HepG2 (cell line): ENCODE results near the gene ICAM3. TPM values are rescaled to one million over a fixed set of nuclear protein-coding genes. Genes with fewer than 3 reads are reported as not detected.
A peak's percentile ranks its signal among the peaks of the same experiment; 100 is the strongest.

ENCODE experiments used
- BRCA1 ChIP-seq: sonication (generic); formaldehyde crosslinking; IDR thresholded peaks from 2 replicates; pipeline ENCODE4 v1.4.0; 2020; ENCODE audit warnings: missing genetic modification reagents
- CHD4 ChIP-seq: fragments of 200-600 bp; sonication (generic); IDR thresholded peaks from 2 replicates; pipeline ENCODE4 v1.7.0; 2017; ENCODE audit warnings: mild to moderate bottlenecking, low read length, borderline replicate concordance
- EED ChIP-seq: sonication (generic); formaldehyde crosslinking; IDR thresholded peaks from 2 replicates; pipeline ENCODE4 v1.5.0; 2020; ENCODE audit warnings: mild to moderate bottlenecking, missing genetic modification reagents
- HNRNPL ChIP-seq: fragments of 200-400 bp; formaldehyde crosslinking; IDR thresholded peaks from 2 replicates; pipeline ENCODE4 v1.6.1; 2017; ENCODE audit warnings: mild to moderate bottlenecking, low read depth, low read length
- KDM5B ChIP-seq: sonication (generic); formaldehyde crosslinking; IDR thresholded peaks from 2 replicates; pipeline ENCODE4 v1.4.0; 2020; ENCODE audit warnings: missing genetic modification reagents, mild to moderate bottlenecking, borderline replicate concordance
- POLR2A ChIP-seq, 2 experiments: IDR thresholded peaks; 2 replicates each; pipeline ENCODE4 v1.6.1; 2011; ENCODE audit warnings: low read depth in 2 of 2, low read length in 2 of 2, mild to moderate bottlenecking in 1 of 2, moderate library complexity in 1 of 2; ENCODE audit not compliant: insufficient read depth in 1 of 2
- RBM39 ChIP-seq: fragments of 200-400 bp; formaldehyde crosslinking; IDR thresholded peaks from one replicate; pipeline ENCODE4 v1.6.1; 2018; ENCODE audit warnings: antibody characterized with exemption, mild to moderate bottlenecking, low read depth, low read length; ENCODE audit not compliant: poor library complexity, severe bottlenecking
- RFX1 ChIP-seq: fragments of 450-650 bp; IDR thresholded peaks from 2 replicates; pipeline ENCODE4 v1.6.1; 2017
- SMAD1 ChIP-seq: sonication (generic); formaldehyde crosslinking; IDR thresholded peaks from 2 replicates; pipeline ENCODE4 v1.4.0; 2020; ENCODE audit warnings: missing genetic modification reagents, low read depth, mild to moderate bottlenecking, borderline replicate concordance
- SP4 ChIP-seq: sonication (generic); formaldehyde crosslinking; IDR thresholded peaks from 2 replicates; pipeline ENCODE4 v1.8.1; 2023; ENCODE audit warnings: mild to moderate bottlenecking, missing genetic modification reagents
- TMF1 ChIP-seq: sonication (generic); formaldehyde crosslinking; IDR thresholded peaks from 2 replicates; pipeline ENCODE4 v1.8.1; 2022; ENCODE audit warnings: low read depth, missing genetic modification reagents
- TOPORS ChIP-seq: sonication (generic); formaldehyde crosslinking; IDR thresholded peaks from 2 replicates; pipeline ENCODE4 v1.8.0; 2023; ENCODE audit warnings: mild to moderate bottlenecking, missing genetic modification reagents
- ZFX ChIP-seq: sonication (generic); formaldehyde crosslinking; IDR thresholded peaks from 2 replicates; pipeline ENCODE4 v1.4.0; 2020; ENCODE audit warnings: mild to moderate bottlenecking, low read depth, missing genetic modification reagents, moderate library complexity
- ZMYM3 ChIP-seq: sonication (generic); formaldehyde crosslinking; IDR thresholded peaks from 2 replicates; pipeline ENCODE4 v1.5.1; 2020; ENCODE audit warnings: mild to moderate bottlenecking, missing genetic modification reagents
- ZNF12 ChIP-seq: sonication (generic); formaldehyde crosslinking; IDR thresholded peaks from 2 replicates; pipeline ENCODE4 v1.5.0; 2020; ENCODE audit warnings: missing genetic modification reagents
- ZNF430 ChIP-seq: sonication (generic); formaldehyde crosslinking; IDR thresholded peaks from 2 replicates; pipeline ENCODE4 v1.9.0; 2021; ENCODE audit warnings: mild to moderate bottlenecking, missing genetic modification reagents
- ZNF605 ChIP-seq: sonication (generic); formaldehyde crosslinking; IDR thresholded peaks from 2 replicates; pipeline ENCODE4 v1.8.0; 2022; ENCODE audit warnings: mild to moderate bottlenecking, missing genetic modification reagents
- ZNF704 ChIP-seq: sonication (generic); formaldehyde crosslinking; IDR thresholded peaks from 2 replicates; pipeline ENCODE4 v1.8.1; 2023; ENCODE audit warnings: mild to moderate bottlenecking, inconsistent platforms, moderate library complexity, missing genetic modification reagents, borderline replicate concordance
- ZNF768 ChIP-seq: sonication (generic); formaldehyde crosslinking; IDR thresholded peaks from 2 replicates; pipeline ENCODE4 v1.4.0; 2020; ENCODE audit warnings: missing genetic modification reagents
- ZNF780A ChIP-seq: sonication (generic); formaldehyde crosslinking; IDR thresholded peaks from 2 replicates; pipeline ENCODE4 v1.8.0; 2022; ENCODE audit warnings: mild to moderate bottlenecking, missing genetic modification reagents, moderate library complexity
- ZNF850 ChIP-seq: sonication (generic); formaldehyde crosslinking; conservative IDR thresholded peaks from 2 replicates; pipeline ENCODE4 v1.9.0; 2021; ENCODE audit warnings: mild to moderate bottlenecking, missing genetic modification reagents
- ZNF878 ChIP-seq: sonication (generic); formaldehyde crosslinking; IDR thresholded peaks from 2 replicates; pipeline ENCODE4 v1.8.1; 2023; ENCODE audit warnings: mild to moderate bottlenecking, missing genetic modification reagents, moderate library complexity
- ZNF883 ChIP-seq: sonication (generic); formaldehyde crosslinking; IDR thresholded peaks from 2 replicates; pipeline ENCODE4 v1.5.1; 2020; ENCODE audit warnings: mild to moderate bottlenecking, missing genetic modification reagents; ENCODE audit errors: not compliant biosample characterization
- ZSCAN5A ChIP-seq: sonication (generic); formaldehyde crosslinking; IDR thresholded peaks from 2 replicates; pipeline ENCODE4 v1.8.0; 2022; ENCODE audit warnings: mild to moderate bottlenecking, missing genetic modification reagents, borderline replicate concordance
- polyA plus RNA-seq, 8 experiments: library from polyadenylated mRNA; depleted of rRNA in 3 of 8; stranded (reverse) in 7 of 8; unstranded in 1 of 8; fragments of >200 nt; fragmentation: Illumina TruSeq in 4 of 8; extraction: Trizol in 4 of 8; gene quantifications; 2 replicates each; pipeline versions ENCODE4 v1.2.1 to v1.2.3, GENCODE V29; 2011 to 2016; ENCODE audit warnings: low read depth in 4 of 8, missing spikeins in 1 of 8, mixed read lengths in 1 of 8; ENCODE audit not compliant: insufficient read depth in 1 of 8
- total RNA-seq, 5 experiments: library from RNA; depleted of rRNA; stranded (reverse); fragments of >200 nt; fragmentation: Illumina TruSeq; extraction: Trizol; gene quantifications; 2 replicates each; pipeline ENCODE4 v1.2.3, GENCODE V29; 2016; ENCODE audit warnings: low read depth in 1 of 5
- TF ChIP-seq, protein P1 (sequence below): IDR thresholded peaks from 2 replicates; pipeline ENCODE4 v1.6.1; 2016; ENCODE audit warnings: low read depth
- TF ChIP-seq, protein P2 (sequence below): sonication (generic); formaldehyde crosslinking; IDR thresholded peaks from 2 replicates; pipeline ENCODE4 v1.8.0; 2022; ENCODE audit warnings: missing genetic modification reagents, mild to moderate bottlenecking, inconsistent platforms, borderline replicate concordance
- TF ChIP-seq, protein P3 (sequence below): IDR thresholded peaks from 2 replicates; pipeline ENCODE4 v1.6.1; 2016; ENCODE audit warnings: missing genetic modification reagents, missing compliant biosample characterization

Gene ICAM3
- total and polyA plus RNA-seq, 2 of the 13 experiments (the other 11 are each of a cell fraction or from before 2014, with no cell fraction given) = 14.1 to 21.0 TPM

DNA sequence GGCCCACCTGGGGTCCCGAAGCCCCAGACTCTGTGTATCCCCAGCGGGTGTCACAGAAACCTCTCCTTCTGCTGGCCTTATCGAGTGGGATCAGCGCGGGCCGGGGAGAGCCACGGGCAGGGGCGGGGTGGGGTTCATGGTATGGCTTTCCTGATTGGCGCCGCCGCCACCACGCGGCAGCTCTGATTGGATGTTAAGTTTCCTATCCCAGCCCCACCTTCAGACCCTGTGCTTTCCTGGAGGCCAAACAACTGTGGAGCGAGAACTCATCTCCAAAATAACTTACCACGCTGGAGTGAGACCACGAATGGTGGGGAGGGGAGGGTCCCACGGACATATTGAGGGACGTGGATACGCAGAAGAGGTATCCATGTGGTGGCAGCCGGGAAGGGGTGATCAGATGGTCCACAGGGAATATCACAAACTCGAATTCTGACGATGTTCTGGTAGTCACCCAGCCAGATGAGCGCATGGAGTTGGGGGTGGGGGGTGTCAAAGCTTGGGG lies 50.7 kb downstream of the ICAM3 start (continued):
- no peak for TF ChIP-seq ZMYM3 (CRISPR knock-in tag)
- TF ChIP-seq ZSCAN5A (CRISPR knock-in tag) = no peak
- TF ChIP-seq SMAD1 (CRISPR knock-in tag) = no peak; the same call in 1 of the 2 replicates
- TF ChIP-seq ZNF605 = no peak
- peak in 1 of 2 experiments; percentile 53; a peak in 2 of 4 replicates for TF ChIP-seq POLR2A (IDR thresholded peaks at IDR 0.05; ENCODE audit: insufficient read depth in 1 of 2, low read depth in 2 of 2, low read length in 2 of 2)
- TF ChIP-seq, protein P1, sequence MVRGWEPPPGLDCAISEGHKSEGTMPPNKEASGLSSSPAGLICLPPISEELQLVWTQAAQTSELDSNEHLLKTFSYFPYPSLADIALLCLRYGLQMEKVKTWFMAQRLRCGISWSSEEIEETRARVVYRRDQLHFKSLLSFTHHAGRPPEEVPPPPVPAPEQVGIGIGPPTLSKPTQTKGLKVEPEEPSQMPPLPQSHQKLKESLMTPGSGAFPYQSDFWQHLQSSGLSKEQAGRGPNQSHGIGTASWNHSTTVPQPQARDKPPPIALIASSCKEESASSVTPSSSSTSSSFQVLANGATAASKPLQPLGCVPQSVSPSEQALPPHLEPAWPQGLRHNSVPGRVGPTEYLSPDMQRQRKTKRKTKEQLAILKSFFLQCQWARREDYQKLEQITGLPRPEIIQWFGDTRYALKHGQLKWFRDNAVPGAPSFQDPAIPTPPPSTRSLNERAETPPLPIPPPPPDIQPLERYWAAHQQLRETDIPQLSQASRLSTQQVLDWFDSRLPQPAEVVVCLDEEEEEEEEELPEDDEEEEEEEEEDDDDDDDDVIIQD (CRISPR knock-in tag) = no peak
- TF ChIP-seq TMF1 (CRISPR knock-in tag) = peak; percentile 29; the same call in 1 of the 2 replicates
- peak; percentile 22; the same call in 1 of the 2 replicates for TF ChIP-seq SP4 (CRISPR knock-in tag)
- TF ChIP-seq, protein P2, sequence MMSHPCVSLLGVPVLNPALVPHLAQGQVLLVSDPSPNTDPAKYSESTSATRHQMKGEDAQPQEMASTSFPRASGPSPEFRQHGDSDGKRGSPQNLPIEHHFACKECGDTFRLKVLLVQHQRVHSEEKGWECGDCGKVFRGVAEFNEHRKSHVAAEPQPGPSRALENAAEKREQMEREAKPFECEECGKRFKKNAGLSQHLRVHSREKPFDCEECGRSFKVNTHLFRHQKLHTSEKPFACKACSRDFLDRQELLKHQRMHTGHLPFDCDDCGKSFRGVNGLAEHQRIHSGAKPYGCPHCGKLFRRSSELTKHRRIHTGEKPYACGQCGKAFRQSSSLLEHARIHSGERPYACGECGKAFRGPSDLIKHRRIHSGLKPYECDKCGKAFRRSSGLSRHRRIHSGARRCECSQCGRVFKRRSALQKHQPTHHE (CRISPR knock-in tag) = no peak
- no peak for TF ChIP-seq ZNF768 (CRISPR knock-in tag)
- TF ChIP-seq ZNF883 (CRISPR knock-in tag) = peak; percentile 41
- peak; percentile 40; the same call in 1 of the 2 replicates for TF ChIP-seq ZNF430
- TF ChIP-seq EED (CRISPR knock-in tag) = no peak
- TF ChIP-seq ZNF704 (CRISPR knock-in tag) = no peak
- TF ChIP-seq BRCA1 = no peak
- no peak for TF ChIP-seq ZNF878 (CRISPR knock-in tag)
- TF ChIP-seq ZNF12 = no peak
- TF ChIP-seq RFX1 = no peak
- no peak for TF ChIP-seq CHD4
- 0 out of 2 replicates have a peak, but pooled peaks have one; percentile 24 for TF ChIP-seq TOPORS (CRISPR knock-in tag)
- no peak for TF ChIP-seq RBM39
- peak; percentile 60 for TF ChIP-seq ZFX (CRISPR knock-in tag)
- no peak for TF ChIP-seq KDM5B (CRISPR knock-in tag)
- TF ChIP-seq ZNF850 = no peak
- TF ChIP-seq HNRNPL = no peak
- TF ChIP-seq ZNF780A (CRISPR knock-in tag) = no peak
- TF ChIP-seq, protein P3, sequence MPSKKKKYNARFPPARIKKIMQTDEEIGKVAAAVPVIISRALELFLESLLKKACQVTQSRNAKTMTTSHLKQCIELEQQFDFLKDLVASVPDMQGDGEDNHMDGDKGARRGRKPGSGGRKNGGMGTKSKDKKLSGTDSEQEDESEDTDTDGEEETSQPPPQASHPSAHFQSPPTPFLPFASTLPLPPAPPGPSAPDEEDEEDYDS = peak; percentile 31; the same call in 1 of the 2 replicates
